HEK293T (cell line): ENCODE measurements around the gene DNAH8.

ENCODE experiments used
- CTCF ChIA-PET: fragments of 350-600 bp; formaldehyde crosslinking; extraction: SDS; loops from one replicate; lab custom pipeline; 2021; ENCODE audit warnings: antibody characterized with exemption, inconsistent platforms; lab: Yijun Ruan, JAX
- POLR2A ChIA-PET: fragments of 350-600 bp; formaldehyde crosslinking; extraction: SDS; loops from one replicate; lab custom pipeline; 2020; ENCODE audit warnings: antibody characterized with exemption, inconsistent platforms; lab: Yijun Ruan, JAX
- DNase-seq: peaks from one replicate; pipeline ENCODE4 v3.0.0; 2012; ENCODE audit warnings: mixed read lengths; ENCODE audit errors: extremely low spot score
- ARNT ChIP-seq: fragments of 450-650 bp; IDR thresholded peaks from 2 replicates; pipeline ENCODE4 v1.6.1; 2017; ENCODE audit warnings: mild to moderate bottlenecking
- BHLHE40 ChIP-seq: fragments of 450-650 bp; IDR thresholded peaks from 2 replicates; pipeline ENCODE4 v1.6.1; 2016; ENCODE audit warnings: mild to moderate bottlenecking, moderate library complexity, borderline replicate concordance
- CTBP1 ChIP-seq: fragments of 450-650 bp; IDR thresholded peaks from 2 replicates; pipeline ENCODE4 v1.6.1; 2016; ENCODE audit warnings: borderline replicate concordance
- ELF4 ChIP-seq: fragments of 450-650 bp; IDR thresholded peaks from 2 replicates; pipeline ENCODE4 v1.6.1; 2017; ENCODE audit warnings: antibody characterized with exemption
- FOXA1 ChIP-seq: fragments of 450-650 bp; IDR thresholded peaks from 2 replicates; pipeline ENCODE4 v1.6.1; 2016; ENCODE audit warnings: mild to moderate bottlenecking
- FOXK2 ChIP-seq: fragments of 450-650 bp; IDR thresholded peaks from 2 replicates; pipeline ENCODE4 v1.6.1; 2016; ENCODE audit warnings: mild to moderate bottlenecking
- FOXM1 ChIP-seq: fragments of 450-650 bp; IDR thresholded peaks from 2 replicates; pipeline ENCODE4 v1.6.1; 2017; ENCODE audit warnings: mild to moderate bottlenecking, borderline replicate concordance
- HDGF ChIP-seq: fragments of 450-650 bp; IDR thresholded peaks from 2 replicates; pipeline ENCODE4 v1.6.1; 2017; ENCODE audit warnings: antibody characterized with exemption, borderline replicate concordance
- L3MBTL2 ChIP-seq: fragments of 450-650 bp; conservative IDR thresholded peaks from 2 replicates; pipeline ENCODE4 v1.6.1; 2016; ENCODE audit warnings: mild to moderate bottlenecking
- LEF1 ChIP-seq: fragments of 450-650 bp; IDR thresholded peaks from 2 replicates; pipeline ENCODE4 v1.6.1; 2017; ENCODE audit warnings: mild to moderate bottlenecking, borderline replicate concordance
- NFRKB ChIP-seq: fragments of 450-650 bp; IDR thresholded peaks from 2 replicates; pipeline ENCODE4 v1.6.1; 2016; ENCODE audit warnings: mild to moderate bottlenecking, moderate library complexity
- PKNOX1 ChIP-seq: fragments of 450-650 bp; IDR thresholded peaks from 2 replicates; pipeline ENCODE4 v1.6.1; 2016
- SP1 ChIP-seq: fragments of 450-650 bp; IDR thresholded peaks from 2 replicates; pipeline ENCODE4 v1.6.1; 2017
- SUZ12 ChIP-seq: fragments of 450-650 bp; IDR thresholded peaks from 2 replicates; pipeline ENCODE4 v1.6.1; 2016; ENCODE audit warnings: mild to moderate bottlenecking
- TARDBP ChIP-seq: fragments of 450-650 bp; IDR thresholded peaks from 2 replicates; pipeline ENCODE4 v1.6.1; 2016
- ZNF384 ChIP-seq: fragments of 450-650 bp; IDR thresholded peaks from 2 replicates; pipeline ENCODE4 v1.6.1; 2016

DNAH8 gene

GRCh38 chr6:38852215-38852614 lies 137.1 kb downstream of the DNAH8 start:
- no peak for DNase-seq
- TF ChIP-seq ARNT (no peak), SUZ12 (no peak), PKNOX1 (no peak), ELF4 (no peak), L3MBTL2 (no peak), CTBP1 (no peak), NFRKB (no peak), BHLHE40 (no peak), TARDBP (no peak), LEF1 (no peak), SP1 (no peak), ZNF384 (no peak), FOXK2 (no peak), FOXM1 (no peak), FOXA1 (no peak), HDGF (no peak)
- ChIA-PET CTCF (no interaction called here), POLR2A (no interaction called here)

- TF ChIP-seq ZNF384, result no peak
- TF ChIP-seq PKNOX1, result no peak
- no peak for TF ChIP-seq FOXM1
- TF ChIP-seq LEF1, result no peak
- DNase-seq, result no peak
- CTCF ChIA-PET, result no interaction called here
- POLR2A ChIA-PET, result no interaction called here
Measured at GRCh38 chr6:38853236-38853635, 138.1 kb downstream of the DNAH8 start.

- POLR2A ChIA-PET, result no interaction called here
- TF ChIP-seq FOXM1 (no peak), FOXK2 (no peak), BHLHE40 (no peak), ARNT (no peak), ZNF384 (no peak), LEF1 (no peak)
- CTCF ChIA-PET, result interaction anchor here (0.8 kb wide), 1 partner anchor 15 kb away, joined by 3 read pairs; no protein-coding TSS in a partner anchor
Measured at GRCh38 chr6:38856492-38856891, 141.4 kb downstream of the DNAH8 start.

GRCh38 chr6:38857815-38858214 lies 142.7 kb downstream of the DNAH8 start:
- CTCF ChIA-PET, result no interaction called here
- POLR2A ChIA-PET, result no interaction called here
- no peak for TF ChIP-seq L3MBTL2
- TF ChIP-seq ARNT, result no peak
- no peak for TF ChIP-seq FOXA1
- TF ChIP-seq HDGF, result no peak
- no peak for TF ChIP-seq TARDBP
- no peak for TF ChIP-seq BHLHE40
- no peak for TF ChIP-seq FOXK2
- TF ChIP-seq SP1, result no peak
- TF ChIP-seq ZNF384, result no peak
- TF ChIP-seq LEF1, result no peak
- no peak for TF ChIP-seq NFRKB
- TF ChIP-seq FOXM1, result no peak
- TF ChIP-seq PKNOX1, result no peak
- TF ChIP-seq CTBP1, result no peak
- no peak for TF ChIP-seq SUZ12
- TF ChIP-seq ELF4, result no peak
- DNase-seq, result no peak

More at GRCh38 chr6:38856492-38856891, 141.4 kb downstream of the DNAH8 start:
- DNase-seq, result no peak

GRCh38 chr6:38860041-38860440 lies 144.9 kb downstream of the DNAH8 start:
- CTCF ChIA-PET, result interaction anchor here (0.7 kb wide), 1 partner anchor 137 kb away, joined by 3 read pairs; no protein-coding TSS in a partner anchor

More at GRCh38 chr6:38860041-38860440, 144.9 kb downstream of the DNAH8 start:
- POLR2A ChIA-PET, result no interaction called here
- no peak for DNase-seq
- TF ChIP-seq SP1, result no peak
- no peak for TF ChIP-seq L3MBTL2
- TF ChIP-seq CTBP1, result no peak
- TF ChIP-seq NFRKB, result no peak
- TF ChIP-seq PKNOX1, result no peak
- no peak for TF ChIP-seq ARNT
- no peak for TF ChIP-seq ZNF384
- TF ChIP-seq TARDBP, result no peak
- TF ChIP-seq FOXA1, result no peak
- no peak for TF ChIP-seq FOXK2
- TF ChIP-seq LEF1, result no peak
- TF ChIP-seq SUZ12, result no peak
- no peak for TF ChIP-seq HDGF
- no peak for TF ChIP-seq ELF4
- no peak for TF ChIP-seq FOXM1
